GM18909 (cell line): ENCODE results near the gene TRIM17.
"Not testable (repeated sequence)": the region's sequence is repeated elsewhere in the genome, so short reads cannot be mapped to it uniquely, and the experiment has no call there.

ENCODE experiments used
- ATAC-seq: cut with Tn5 transposase; IDR thresholded peaks from one replicate; pipeline ENCODE4 v1.9.1; 2021; ENCODE audit warnings: mild to moderate bottlenecking; ENCODE audit not compliant: unreplicated experiment, poor library complexity

Gene TRIM17

GRCh38 chr1:228452194-228453021 lies 35.7 kb upstream of the TRIM17 start:
- no peak for ATAC-seq

- no peak for ATAC-seq
Observed at GRCh38 chr1:228450200-228450599, 33.5 kb upstream of the TRIM17 start.

- ATAC-seq, result no peak
Observed at GRCh38 chr1:228448372-228448771, 31.7 kb upstream of the TRIM17 start.

- ATAC-seq, result no peak
Observed at GRCh38 chr1:228446852-228447251, 30.2 kb upstream of the TRIM17 start.

- ATAC-seq, result no peak
Observed at GRCh38 chr1:228445843-228446650, 29.4 kb upstream of the TRIM17 start.

- ATAC-seq, result no peak
Observed at GRCh38 chr1:228445490-228445842, 28.8 kb upstream of the TRIM17 start.

GRCh38 chr1:228443395-228443794 lies 26.7 kb upstream of the TRIM17 start:
- no peak for ATAC-seq

GRCh38 chr1:228440761-228441500 lies 24.3 kb upstream of the TRIM17 start:
- ATAC-seq, result no peak

GRCh38 chr1:228438266-228438665 lies 21.6 kb upstream of the TRIM17 start:
- ATAC-seq, result no peak

- ATAC-seq, result no peak
Observed at GRCh38 chr1:228437424-228437962, 20.8 kb upstream of the TRIM17 start.

- ATAC-seq, result no peak
Observed at GRCh38 chr1:228434689-228435088, 18.0 kb upstream of the TRIM17 start.

- not testable (repeated sequence) for ATAC-seq
Observed at GRCh38 chr1:228433337-228434053, 16.8 kb upstream of the TRIM17 start.

GRCh38 chr1:228430243-228430642 lies 13.6 kb upstream of the TRIM17 start:
- ATAC-seq, result no peak

GRCh38 chr1:228429698-228430097 lies 13.0 kb upstream of the TRIM17 start:
- ATAC-seq, result no peak

GRCh38 chr1:228429007-228429406 lies 12.3 kb upstream of the TRIM17 start:
- no peak for ATAC-seq

- ATAC-seq, result no peak
Observed at GRCh38 chr1:228428412-228428811, 11.8 kb upstream of the TRIM17 start.

GRCh38 chr1:228426518-228427175 lies 10.0 kb upstream of the TRIM17 start:
- no peak for ATAC-seq

GRCh38 chr1:228424685-228425660 lies 8.3 kb upstream of the TRIM17 start:
- no peak for ATAC-seq
